Neural cell (in vitro differentiated cells): ENCODE results near the gene PNO1. TPM values are rescaled to one million over a fixed set of nuclear protein-coding genes. Genes with fewer than 3 reads are reported as not detected.

ENCODE experiments used
- H2AFZ ChIP-seq: fragments of 200-600, 300-800 bp; sonication (generic), shearing (Covaris generic); 2 replicates; pipeline ENCODE4 v1.6.0; 2014; ENCODE audit warnings: low read depth, mild to moderate bottlenecking, antibody characterized with exemption, low read length, moderate library complexity
- H3F3A ChIP-seq: fragments of 200-600 bp; shearing (Covaris generic); 2 replicates; pipeline ENCODE4 v1.6.1; 2016; ENCODE audit warnings: mild to moderate bottlenecking, moderate library complexity, mixed read lengths, antibody characterized with exemption, low read length; ENCODE audit not compliant: insufficient read depth, poor library complexity, severe bottlenecking
- H3K27ac ChIP-seq: fragments of 200-600, 300-800 bp; sonication (generic), shearing (Covaris generic); 2 replicates; pipeline ENCODE4 v1.5.1; 2014; ENCODE audit warnings: mild to moderate bottlenecking, low read length, moderate library complexity
- H3K27me3 ChIP-seq: fragments of 300-800, 200-600 bp; sonication (generic), shearing (Covaris generic); 2 replicates; pipeline ENCODE4 v1.6.0; 2014; ENCODE audit warnings: mild to moderate bottlenecking, low read depth, low read length, moderate library complexity; ENCODE audit not compliant: insufficient read depth
- H3K36me3 ChIP-seq: fragments of 300-800, 200-600 bp; sonication (generic), shearing (Covaris generic); 2 replicates; pipeline ENCODE4 v1.5.1; 2014; ENCODE audit warnings: mild to moderate bottlenecking, antibody characterized with exemption, low read length, moderate library complexity; ENCODE audit not compliant: insufficient read depth
- H3K4me2 ChIP-seq: fragments of 300-800, 200-600 bp; sonication (generic), shearing (Covaris generic); 2 replicates; pipeline ENCODE4 v1.6.0; 2014; ENCODE audit warnings: mild to moderate bottlenecking, low read length
- H3K4me3 ChIP-seq: fragments of 300-800, 200-600 bp; sonication (generic), shearing (Covaris generic); 2 replicates; pipeline ENCODE4 v1.5.1; 2014; ENCODE audit warnings: mild to moderate bottlenecking, low read length, moderate library complexity
- H3K79me2 ChIP-seq: fragments of 200-600 bp; shearing (Covaris generic); replicated peaks from 2 replicates; pipeline ENCODE4 v1.6.0; 2014; ENCODE audit warnings: mild to moderate bottlenecking, low read length, moderate library complexity; ENCODE audit not compliant: insufficient read depth
- H3K9ac ChIP-seq: fragments of 300-800, 200-600 bp; sonication (generic), shearing (Covaris generic); 2 replicates; pipeline ENCODE4 v1.6.1; 2016; ENCODE audit warnings: mild to moderate bottlenecking, low read length, mixed read lengths
- H3K9me2 ChIP-seq: fragments of 200-600 bp; shearing (Covaris generic); 2 replicates; pipeline ENCODE4 v1.6.1; 2016; ENCODE audit warnings: mild to moderate bottlenecking, low read length, mixed read lengths; ENCODE audit not compliant: insufficient read depth
- H3K9me3 ChIP-seq: fragments of 200-600, 300-800 bp; sonication (generic), shearing (Covaris generic); 2 replicates; pipeline ENCODE4 v1.6.1; 2016; ENCODE audit warnings: mild to moderate bottlenecking, mixed run types, low read length, moderate library complexity, mixed read lengths
- H4K20me1 ChIP-seq: fragments of 200-600 bp; shearing (Covaris generic); 2 replicates; pipeline ENCODE4 v1.6.1; 2016; ENCODE audit warnings: mild to moderate bottlenecking, mixed run types; ENCODE audit not compliant: insufficient read depth
- EP300 ChIP-seq: fragments of 450-650 bp; conservative IDR thresholded peaks from 2 replicates; pipeline ENCODE4 v1.6.1; 2014; ENCODE audit warnings: antibody characterized with exemption, mild to moderate bottlenecking, moderate library complexity; ENCODE audit not compliant: poor library complexity, severe bottlenecking
- EZH2 ChIP-seq: fragments of 200-600, 300-800 bp; shearing (Covaris generic), sonication (generic); IDR thresholded peaks from 2 replicates; pipeline ENCODE4 v1.6.1; 2014; ENCODE audit warnings: antibody characterized with exemption, low read length, borderline replicate concordance, mild to moderate bottlenecking; ENCODE audit not compliant: insufficient read depth, poor library complexity, severe bottlenecking
- MXI1 ChIP-seq: fragments of 450-650 bp; conservative IDR thresholded peaks from 2 replicates; pipeline ENCODE4 v1.6.1; 2014; ENCODE audit warnings: antibody characterized with exemption, mild to moderate bottlenecking; ENCODE audit not compliant: poor library complexity, severe bottlenecking
- POLR2AphosphoS5 ChIP-seq: IDR thresholded peaks from 2 replicates; pipeline ENCODE4 v1.6.1; 2012
- RAD21 ChIP-seq: fragments of 450-650 bp; conservative IDR thresholded peaks from 2 replicates; pipeline ENCODE4 v1.6.1; 2014; ENCODE audit warnings: antibody characterized with exemption, mild to moderate bottlenecking, moderate library complexity
- SMC3 ChIP-seq: fragments of 450-650 bp; conservative IDR thresholded peaks from 2 replicates; pipeline ENCODE4 v1.6.1; 2014; ENCODE audit warnings: antibody characterized with exemption, mild to moderate bottlenecking, moderate library complexity; ENCODE audit not compliant: poor library complexity
- TAF1 ChIP-seq: IDR thresholded peaks from 2 replicates; pipeline ENCODE4 v1.6.1; 2012; ENCODE audit warnings: low read depth
- polyA plus RNA-seq: library from polyadenylated mRNA; depleted of rRNA; stranded (reverse); fragments of >200 nt; gene quantifications from 2 replicates; pipeline ENCODE4 v1.2.3, GENCODE V29; 2014
- TF ChIP-seq, protein P1 (sequence below): IDR thresholded peaks from 2 replicates; pipeline ENCODE4 v1.6.1; 2012; ENCODE audit warnings: borderline replicate concordance
- TF ChIP-seq, protein P2 (sequence below): fragments of 450-650 bp; IDR thresholded peaks from 2 replicates; pipeline ENCODE4 v1.5.1; 2014; ENCODE audit warnings: antibody characterized with exemption, mild to moderate bottlenecking, moderate library complexity; ENCODE audit not compliant: poor library complexity, severe bottlenecking

Gene PNO1
- polyA plus RNA-seq, 1 donor from 2014 or later, result 10.9 TPM

DNA sequence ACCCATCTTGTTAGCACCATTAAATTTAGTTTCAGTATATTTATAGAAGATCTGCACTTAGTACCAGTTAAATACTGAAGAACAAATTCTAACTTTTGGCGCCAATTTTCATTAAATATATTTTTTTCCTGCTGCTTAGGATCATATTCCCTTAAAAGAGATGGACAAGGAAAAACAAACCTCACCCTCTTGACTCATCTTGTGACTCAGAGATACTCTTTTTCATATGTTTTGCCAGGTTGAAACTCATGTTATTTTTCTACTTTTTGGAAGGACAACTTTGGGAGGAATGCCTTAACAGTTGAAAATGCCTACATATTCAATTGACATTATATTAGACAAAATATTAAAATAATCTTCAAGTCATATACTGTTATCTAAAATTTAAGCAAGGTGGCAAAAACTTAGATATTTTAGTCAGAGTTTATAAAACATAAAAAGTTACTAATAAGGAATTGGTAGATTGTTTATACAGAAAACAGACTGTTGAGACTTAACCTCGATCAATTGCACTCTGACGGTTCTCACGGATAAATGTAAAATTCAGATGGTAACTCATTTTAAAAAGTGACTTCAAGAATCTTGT lies 36.2 kb downstream of the PNO1 start:
- TF ChIP-seq RAD21 (no peak), TAF1 (no peak), EP300 (no peak), MXI1 (no peak), EZH2 (no peak), POLR2AphosphoS5 (no peak)
- TF ChIP-seq, protein P1, sequence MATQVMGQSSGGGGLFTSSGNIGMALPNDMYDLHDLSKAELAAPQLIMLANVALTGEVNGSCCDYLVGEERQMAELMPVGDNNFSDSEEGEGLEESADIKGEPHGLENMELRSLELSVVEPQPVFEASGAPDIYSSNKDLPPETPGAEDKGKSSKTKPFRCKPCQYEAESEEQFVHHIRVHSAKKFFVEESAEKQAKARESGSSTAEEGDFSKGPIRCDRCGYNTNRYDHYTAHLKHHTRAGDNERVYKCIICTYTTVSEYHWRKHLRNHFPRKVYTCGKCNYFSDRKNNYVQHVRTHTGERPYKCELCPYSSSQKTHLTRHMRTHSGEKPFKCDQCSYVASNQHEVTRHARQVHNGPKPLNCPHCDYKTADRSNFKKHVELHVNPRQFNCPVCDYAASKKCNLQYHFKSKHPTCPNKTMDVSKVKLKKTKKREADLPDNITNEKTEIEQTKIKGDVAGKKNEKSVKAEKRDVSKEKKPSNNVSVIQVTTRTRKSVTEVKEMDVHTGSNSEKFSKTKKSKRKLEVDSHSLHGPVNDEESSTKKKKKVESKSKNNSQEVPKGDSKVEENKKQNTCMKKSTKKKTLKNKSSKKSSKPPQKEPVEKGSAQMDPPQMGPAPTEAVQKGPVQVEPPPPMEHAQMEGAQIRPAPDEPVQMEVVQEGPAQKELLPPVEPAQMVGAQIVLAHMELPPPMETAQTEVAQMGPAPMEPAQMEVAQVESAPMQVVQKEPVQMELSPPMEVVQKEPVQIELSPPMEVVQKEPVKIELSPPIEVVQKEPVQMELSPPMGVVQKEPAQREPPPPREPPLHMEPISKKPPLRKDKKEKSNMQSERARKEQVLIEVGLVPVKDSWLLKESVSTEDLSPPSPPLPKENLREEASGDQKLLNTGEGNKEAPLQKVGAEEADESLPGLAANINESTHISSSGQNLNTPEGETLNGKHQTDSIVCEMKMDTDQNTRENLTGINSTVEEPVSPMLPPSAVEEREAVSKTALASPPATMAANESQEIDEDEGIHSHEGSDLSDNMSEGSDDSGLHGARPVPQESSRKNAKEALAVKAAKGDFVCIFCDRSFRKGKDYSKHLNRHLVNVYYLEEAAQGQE, result no peak
- TF ChIP-seq, protein P2, sequence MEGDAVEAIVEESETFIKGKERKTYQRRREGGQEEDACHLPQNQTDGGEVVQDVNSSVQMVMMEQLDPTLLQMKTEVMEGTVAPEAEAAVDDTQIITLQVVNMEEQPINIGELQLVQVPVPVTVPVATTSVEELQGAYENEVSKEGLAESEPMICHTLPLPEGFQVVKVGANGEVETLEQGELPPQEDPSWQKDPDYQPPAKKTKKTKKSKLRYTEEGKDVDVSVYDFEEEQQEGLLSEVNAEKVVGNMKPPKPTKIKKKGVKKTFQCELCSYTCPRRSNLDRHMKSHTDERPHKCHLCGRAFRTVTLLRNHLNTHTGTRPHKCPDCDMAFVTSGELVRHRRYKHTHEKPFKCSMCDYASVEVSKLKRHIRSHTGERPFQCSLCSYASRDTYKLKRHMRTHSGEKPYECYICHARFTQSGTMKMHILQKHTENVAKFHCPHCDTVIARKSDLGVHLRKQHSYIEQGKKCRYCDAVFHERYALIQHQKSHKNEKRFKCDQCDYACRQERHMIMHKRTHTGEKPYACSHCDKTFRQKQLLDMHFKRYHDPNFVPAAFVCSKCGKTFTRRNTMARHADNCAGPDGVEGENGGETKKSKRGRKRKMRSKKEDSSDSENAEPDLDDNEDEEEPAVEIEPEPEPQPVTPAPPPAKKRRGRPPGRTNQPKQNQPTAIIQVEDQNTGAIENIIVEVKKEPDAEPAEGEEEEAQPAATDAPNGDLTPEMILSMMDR, result no peak
- H3K36me3 ChIP-seq, result no peaks in the 10 kb centered on the region
- H3K27ac ChIP-seq, result no peak overlapping the region
- peaks cover 31% of the 10 kb centered on the region for H3K79me2 ChIP-seq
- no peak overlapping the region for H2AFZ ChIP-seq
- no peak overlapping the region for H3K4me2 ChIP-seq
- no peak overlapping the region for H3K4me3 ChIP-seq
- H3K27me3 ChIP-seq, result no peaks in the 10 kb centered on the region
- H3K9ac ChIP-seq, result no peak overlapping the region
- no peaks in the 10 kb centered on the region for H3F3A ChIP-seq
- no peaks in the 10 kb centered on the region for H4K20me1 ChIP-seq
- no peaks in the 10 kb centered on the region for H3K9me2 ChIP-seq
- H3K9me3 ChIP-seq, result no peaks in the 10 kb centered on the region

DNA sequence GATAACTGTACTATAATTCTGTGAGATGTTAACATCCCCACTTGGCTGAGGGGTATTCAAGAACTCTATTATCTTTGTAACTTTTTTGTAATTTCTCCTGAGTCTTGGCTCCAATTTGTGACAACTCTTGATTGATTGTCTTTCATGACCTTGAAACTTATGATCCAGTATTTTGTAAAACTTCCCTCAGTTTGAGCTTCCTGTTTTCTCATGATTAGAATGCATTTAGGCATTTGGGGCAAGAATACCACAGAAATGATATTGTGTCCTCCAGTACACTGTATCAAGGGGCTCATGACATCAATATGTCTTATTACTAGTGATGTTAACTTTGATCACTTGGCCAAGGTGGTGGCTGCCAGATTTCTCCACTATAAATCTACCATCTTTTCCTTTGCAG lies 37.4 kb downstream of the PNO1 start:
- H3K4me2 ChIP-seq, result no peak overlapping the region
- H3K9me2 ChIP-seq, result no peaks in the 10 kb centered on the region
- H3K4me3 ChIP-seq, result no peak overlapping the region
- TF ChIP-seq EP300 (no peak), MXI1 (no peak), SMC3 (no peak), POLR2AphosphoS5 (no peak), TAF1 (no peak), RAD21 (no peak), EZH2 (no peak)
- TF ChIP-seq, protein P2, result no peak
- TF ChIP-seq, protein P1, result no peak
- no peaks in the 10 kb centered on the region for H3K36me3 ChIP-seq
- no peaks in the 10 kb centered on the region for H4K20me1 ChIP-seq
- H3K27ac ChIP-seq, result no peak overlapping the region
- H3F3A ChIP-seq, result no peaks in the 10 kb centered on the region
- H3K9ac ChIP-seq, result no peak overlapping the region
- H2AFZ ChIP-seq, result no peak overlapping the region
- H3K9me3 ChIP-seq, result no peaks in the 10 kb centered on the region
- no peaks in the 10 kb centered on the region for H3K27me3 ChIP-seq
- H3K79me2 ChIP-seq, result peaks cover 30% of the 10 kb centered on the region
